DND-41 (cell line): ENCODE data around the gene RPL13A.

ENCODE experiments used
- ATAC-seq: fragments of 200-7000 bp; cut with Tn5 transposase; 3 replicates; pipeline ENCODE4 v1.9.1; 2021; ENCODE audit warnings: low read depth; ENCODE audit not compliant: insufficient read depth
- DNase-seq: peaks from one replicate; pipeline ENCODE4 v3.0.0-alpha.2; 2020
- H2AFZ ChIP-seq: 2 replicates; pipeline ENCODE4 v1.6.0; 2012; ENCODE audit warnings: low read depth, low read length
- H3K27ac ChIP-seq: 2 replicates; pipeline ENCODE4 v1.5.1; 2012; ENCODE audit warnings: low read length, inconsistent platforms
- H3K27me3 ChIP-seq: fragments of 200-600 bp; sonication (generic); 2 replicates; pipeline ENCODE4 v1.6.0; 2012; ENCODE audit warnings: low read length, mild to moderate bottlenecking, inconsistent platforms; ENCODE audit not compliant: insufficient read depth, poor library complexity
- H3K36me3 ChIP-seq: 2 replicates; pipeline ENCODE4 v1.5.1; 2012; ENCODE audit warnings: low read length, inconsistent platforms; ENCODE audit not compliant: insufficient read depth
- H3K4me1 ChIP-seq: 2 replicates; pipeline ENCODE4 v1.5.1; 2012; ENCODE audit warnings: mild to moderate bottlenecking, low read length; ENCODE audit not compliant: insufficient read depth
- H3K4me2 ChIP-seq: 2 replicates; pipeline ENCODE4 v1.6.0; 2012; ENCODE audit warnings: mild to moderate bottlenecking, moderate library complexity, low read length, inconsistent platforms; ENCODE audit not compliant: insufficient read depth
- H3K4me3 ChIP-seq, 2 experiments: fragments of 200-600 bp in 1 of 2; shearing (Covaris generic) in 1 of 2; 2 replicates each; pipeline ENCODE4 v1.5.1; 2012 to 2016; ENCODE audit warnings: inconsistent platforms in 2 of 2, low read length in 2 of 2, mild to moderate bottlenecking in 2 of 2, low read depth in 1 of 2, moderate library complexity in 1 of 2
- H3K79me2 ChIP-seq: 2 replicates; pipeline ENCODE4 v1.6.0; 2012; ENCODE audit warnings: low read length, inconsistent platforms; ENCODE audit not compliant: insufficient read depth
- H3K9ac ChIP-seq: 2 replicates; pipeline ENCODE4 v1.6.0; 2012; ENCODE audit warnings: low read depth, mild to moderate bottlenecking, inconsistent platforms, low read length, moderate library complexity
- H3K9me3 ChIP-seq: 2 replicates; pipeline ENCODE4 v1.5.1; 2012; ENCODE audit warnings: low read length, moderate library complexity, mild to moderate bottlenecking, inconsistent platforms; ENCODE audit not compliant: insufficient read depth, severe bottlenecking
- H4K20me1 ChIP-seq: 2 replicates; pipeline ENCODE4 v1.6.0; 2012; ENCODE audit warnings: low read length; ENCODE audit not compliant: insufficient read depth
- EZH2 ChIP-seq: IDR thresholded peaks from 3 replicates; pipeline ENCODE4 v1.6.1; 2012; ENCODE audit warnings: borderline replicate concordance, low read depth, mild to moderate bottlenecking, moderate library complexity, low read length, inconsistent platforms; ENCODE audit not compliant: severe bottlenecking
- TF ChIP-seq, protein P1 (sequence below): IDR thresholded peaks from 2 replicates; pipeline ENCODE4 v1.5.1; 2012; ENCODE audit warnings: borderline replicate concordance, low read length, moderate library complexity, mild to moderate bottlenecking; ENCODE audit not compliant: poor library complexity, severe bottlenecking; ENCODE audit errors: extremely low read depth

Gene RPL13A

DNA sequence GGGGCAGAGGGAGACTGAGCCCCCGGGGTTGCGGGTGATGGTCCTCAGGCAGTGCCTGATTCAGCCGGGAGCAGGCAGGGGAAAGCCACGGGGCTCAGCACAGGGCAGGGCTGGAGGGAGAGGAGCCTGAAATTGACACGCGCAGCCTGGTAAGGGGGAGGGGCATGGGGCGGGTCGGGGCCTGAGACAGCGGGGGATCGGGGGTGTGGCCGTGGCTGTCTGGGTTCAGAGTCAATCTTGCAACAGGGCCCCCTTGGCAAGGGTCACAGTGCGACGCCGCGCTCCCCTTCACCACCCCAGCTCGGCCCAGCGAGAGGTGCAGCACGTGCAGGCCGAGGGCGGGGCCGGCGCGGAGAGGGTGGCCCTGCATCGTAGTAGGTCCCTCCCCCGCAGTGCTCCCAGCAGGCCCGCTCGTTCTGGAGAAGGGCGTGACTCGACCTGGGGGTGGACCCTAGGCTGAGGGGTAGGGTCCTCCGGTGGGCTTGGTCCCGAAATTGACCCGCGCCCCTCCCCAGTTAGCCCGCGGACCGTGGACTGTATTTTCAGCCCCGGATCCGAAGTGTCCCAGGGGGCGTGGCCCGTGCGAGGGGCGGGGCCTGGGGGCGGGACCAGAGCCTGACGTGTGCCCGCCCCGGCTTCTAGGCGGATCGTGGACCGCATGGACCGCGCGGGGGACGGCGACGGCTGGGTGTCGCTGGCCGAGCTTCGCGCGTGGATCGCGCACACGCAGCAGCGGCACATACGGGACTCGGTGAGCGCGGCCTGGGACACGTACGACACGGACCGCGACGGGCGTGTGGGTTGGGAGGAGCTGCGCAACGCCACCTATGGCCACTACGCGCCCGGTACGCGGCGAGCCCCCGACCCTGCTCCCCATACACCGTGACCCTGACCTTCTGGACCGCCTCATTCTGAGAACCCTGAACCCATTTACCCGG is 46.4 kb downstream of the RPL13A start:
- ATAC-seq (peak; percentile 76), DNase-seq (peak; percentile 36)
- no peak overlapping the region for H3K4me2 ChIP-seq
- no peaks in the 10 kb centered on the region for H3K4me1 ChIP-seq
- no peaks in the 10 kb centered on the region for H3K79me2 ChIP-seq
- TF ChIP-seq, protein P1, sequence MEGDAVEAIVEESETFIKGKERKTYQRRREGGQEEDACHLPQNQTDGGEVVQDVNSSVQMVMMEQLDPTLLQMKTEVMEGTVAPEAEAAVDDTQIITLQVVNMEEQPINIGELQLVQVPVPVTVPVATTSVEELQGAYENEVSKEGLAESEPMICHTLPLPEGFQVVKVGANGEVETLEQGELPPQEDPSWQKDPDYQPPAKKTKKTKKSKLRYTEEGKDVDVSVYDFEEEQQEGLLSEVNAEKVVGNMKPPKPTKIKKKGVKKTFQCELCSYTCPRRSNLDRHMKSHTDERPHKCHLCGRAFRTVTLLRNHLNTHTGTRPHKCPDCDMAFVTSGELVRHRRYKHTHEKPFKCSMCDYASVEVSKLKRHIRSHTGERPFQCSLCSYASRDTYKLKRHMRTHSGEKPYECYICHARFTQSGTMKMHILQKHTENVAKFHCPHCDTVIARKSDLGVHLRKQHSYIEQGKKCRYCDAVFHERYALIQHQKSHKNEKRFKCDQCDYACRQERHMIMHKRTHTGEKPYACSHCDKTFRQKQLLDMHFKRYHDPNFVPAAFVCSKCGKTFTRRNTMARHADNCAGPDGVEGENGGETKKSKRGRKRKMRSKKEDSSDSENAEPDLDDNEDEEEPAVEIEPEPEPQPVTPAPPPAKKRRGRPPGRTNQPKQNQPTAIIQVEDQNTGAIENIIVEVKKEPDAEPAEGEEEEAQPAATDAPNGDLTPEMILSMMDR, result no peak
- no peak for TF ChIP-seq EZH2
- H3K27me3 ChIP-seq, result no peaks in the 10 kb centered on the region
- no peaks in the 10 kb centered on the region for H4K20me1 ChIP-seq
- no peak overlapping the region for H2AFZ ChIP-seq
- H3K9ac ChIP-seq, result no peak overlapping the region
- no peaks in the 10 kb centered on the region for H3K9me3 ChIP-seq
- H3K36me3 ChIP-seq, result no peaks in the 10 kb centered on the region
- no peak overlapping the region for H3K4me3 ChIP-seq
- no peak overlapping the region for H3K27ac ChIP-seq

DNA sequence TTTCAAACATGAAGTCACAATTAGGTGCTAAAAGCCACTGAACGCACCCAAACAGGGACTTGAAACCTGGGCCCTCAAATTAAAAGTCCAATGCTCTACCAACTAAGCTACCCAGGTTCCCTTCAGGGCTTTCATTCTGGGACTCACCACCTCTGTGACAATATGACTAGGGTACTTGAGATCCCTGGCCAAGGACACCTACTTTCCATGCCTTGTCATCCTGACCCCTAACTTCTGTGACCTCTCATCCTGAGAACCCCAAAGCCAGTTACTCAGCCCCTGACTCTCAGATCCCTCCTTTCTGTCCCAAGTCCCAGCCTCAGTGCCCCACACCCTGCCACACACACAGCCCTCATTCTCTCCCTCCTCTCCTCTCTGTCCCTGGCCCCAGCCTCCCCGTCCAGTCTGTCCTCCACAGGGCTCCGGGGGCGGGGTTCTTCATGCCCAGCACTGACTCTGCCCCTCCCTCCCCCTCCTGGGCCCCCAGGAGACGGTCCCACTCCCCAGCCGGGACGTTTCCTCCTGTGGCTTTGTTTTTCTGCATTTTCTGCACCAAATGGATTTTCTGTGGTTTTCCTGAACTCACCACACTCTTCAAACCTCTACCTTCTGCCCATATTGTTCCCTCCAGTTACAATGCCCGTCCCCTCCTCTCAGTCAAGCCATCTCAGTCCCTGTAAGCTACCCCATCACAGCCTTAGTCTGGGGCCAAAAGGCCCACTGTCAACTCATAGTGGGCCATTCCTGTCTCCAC is 47.4 kb downstream of the RPL13A start:
- no peak overlapping the region for H3K9ac ChIP-seq

DNA sequence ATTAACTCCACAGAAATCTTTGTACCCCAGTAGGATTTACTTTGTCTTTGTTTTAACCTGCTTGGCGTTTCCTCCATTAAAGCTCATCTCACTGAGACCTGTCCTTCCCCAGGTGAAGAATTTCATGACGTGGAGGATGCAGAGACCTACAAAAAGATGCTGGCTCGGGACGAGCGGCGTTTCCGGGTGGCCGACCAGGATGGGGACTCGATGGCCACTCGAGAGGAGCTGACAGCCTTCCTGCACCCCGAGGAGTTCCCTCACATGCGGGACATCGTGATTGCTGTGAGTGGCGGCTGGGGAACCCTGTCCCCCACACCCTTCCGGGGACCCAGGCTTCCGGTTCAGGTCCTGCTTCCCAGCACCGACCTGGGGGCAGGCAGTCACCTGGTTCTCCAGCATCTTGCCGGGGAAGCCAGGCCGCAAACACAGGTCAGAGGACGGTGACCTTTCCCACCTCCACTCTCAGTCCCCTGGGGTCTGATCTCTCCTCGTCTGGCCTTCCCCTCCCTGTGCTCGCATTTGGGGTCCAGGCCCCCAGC is 49.6 kb downstream of the RPL13A start:
- no peak overlapping the region for H3K9ac ChIP-seq
- DNase-seq, result no peak
- H3K4me2 ChIP-seq, result no peak overlapping the region
- H3K79me2 ChIP-seq, result no peaks in the 10 kb centered on the region
- H2AFZ ChIP-seq, result no peak overlapping the region
- no peaks in the 10 kb centered on the region for H3K9me3 ChIP-seq
- H3K27ac ChIP-seq, result no peak overlapping the region
- no peak for TF ChIP-seq EZH2
- TF ChIP-seq, protein P1, result no peak
- no peaks in the 10 kb centered on the region for H3K27me3 ChIP-seq
- H3K4me1 ChIP-seq, result no peaks in the 10 kb centered on the region
- no peak for ATAC-seq
- H3K4me3 ChIP-seq, result no peak overlapping the region
- H3K36me3 ChIP-seq, result no peaks in the 10 kb centered on the region
- H4K20me1 ChIP-seq, result no peaks in the 10 kb centered on the region

More for the DNA sequence above, 47.4 kb downstream of the RPL13A start:
- Histone ChIP-seq H3K9me3 (no peaks in the 10 kb centered on the region), H3K36me3 (no peaks in the 10 kb centered on the region), H2AFZ (no peak overlapping the region), H4K20me1 (no peaks in the 10 kb centered on the region), H3K4me3 (no peak overlapping the region), H3K27ac (no peak overlapping the region), H3K4me2 (no peak overlapping the region), H3K27me3 (no peaks in the 10 kb centered on the region), H3K4me1 (no peaks in the 10 kb centered on the region), H3K79me2 (no peaks in the 10 kb centered on the region)
- TF ChIP-seq EZH2, result no peak
- TF ChIP-seq, protein P1, result no peak
- peak; percentile 33; the same call in 2 of the 3 replicates for ATAC-seq
- peak; percentile 22 for DNase-seq
